H9 (cell line): ENCODE data around the gene CD9. TPM values are rescaled to one million over a fixed set of nuclear protein-coding genes. Genes with fewer than 3 reads are reported as not detected.

Source experiments
- DNase-seq: peaks from one replicate; pipeline ENCODE4 v3.0.0-alpha.2; 2017
- H2AFZ ChIP-seq: one replicate; pipeline ENCODE4 v1.6.1; 2013; ENCODE audit warnings: mild to moderate bottlenecking, low read length, control low read depth, moderate library complexity
- H2AK5ac ChIP-seq: 2 replicates; pipeline ENCODE4 v1.6.1; 2013; ENCODE audit warnings: low read length, control low read depth, mixed read lengths; ENCODE audit not compliant: insufficient read length
- H2BK120ac ChIP-seq: one replicate; pipeline ENCODE4 v1.6.1; 2013; ENCODE audit warnings: low read depth, mild to moderate bottlenecking, low read length, control low read depth, inconsistent platforms; ENCODE audit not compliant: poor library complexity, severe bottlenecking
- H2BK12ac ChIP-seq: 2 replicates; pipeline ENCODE4 v1.6.1; 2013; ENCODE audit warnings: low read length, control low read depth, mixed read lengths, low read depth; ENCODE audit not compliant: insufficient read length
- H2BK15ac ChIP-seq: 2 replicates; pipeline ENCODE4 v1.6.1; 2013; ENCODE audit warnings: low read depth, low read length, control low read depth
- H2BK20ac ChIP-seq: one replicate; pipeline ENCODE4 v1.6.1; 2013; ENCODE audit warnings: low read depth, mild to moderate bottlenecking, low read length, control low read depth, inconsistent platforms; ENCODE audit not compliant: poor library complexity, severe bottlenecking
- H2BK5ac ChIP-seq: 2 replicates; pipeline ENCODE4 v1.6.1; 2013; ENCODE audit warnings: low read length, control low read depth, mixed read lengths; ENCODE audit not compliant: insufficient read length
- H3K14ac ChIP-seq: 2 replicates; pipeline ENCODE4 v1.6.1; 2013; ENCODE audit warnings: low read length, control low read depth; ENCODE audit not compliant: insufficient read depth
- H3K18ac ChIP-seq: 2 replicates; pipeline ENCODE4 v1.6.1; 2013; ENCODE audit warnings: low read depth, mild to moderate bottlenecking, mixed read lengths, low read length, control low read depth; ENCODE audit not compliant: insufficient read length
- H3K23ac ChIP-seq: 2 replicates; pipeline ENCODE4 v1.6.1; 2013; ENCODE audit warnings: low read length, control low read depth, mixed read lengths, low read depth; ENCODE audit not compliant: insufficient read length
- H3K23me2 ChIP-seq: 2 replicates; pipeline ENCODE4 v1.6.1; 2013; ENCODE audit warnings: low read depth, mild to moderate bottlenecking, mixed read lengths, low read length, control low read depth; ENCODE audit not compliant: insufficient read length, poor library complexity, severe bottlenecking
- H3K27ac ChIP-seq: 2 replicates; pipeline ENCODE4 v1.5.1; 2013; ENCODE audit warnings: low read length, control low read depth, mixed read lengths, low read depth; ENCODE audit not compliant: insufficient read length
- H3K27me3 ChIP-seq: 2 replicates; pipeline ENCODE4 v1.6.1; 2013; ENCODE audit warnings: low read length, control low read depth, inconsistent platforms; ENCODE audit not compliant: insufficient read depth
- H3K4ac ChIP-seq: 2 replicates; pipeline ENCODE4 v1.6.1; 2013; ENCODE audit warnings: low read depth, mild to moderate bottlenecking, control low read depth, inconsistent platforms, low read length, moderate library complexity
- H3K4me1 ChIP-seq: 2 replicates; pipeline ENCODE4 v1.6.1; 2013; ENCODE audit warnings: low read length, control low read depth, inconsistent platforms; ENCODE audit not compliant: insufficient read depth
- H3K4me2 ChIP-seq: 2 replicates; pipeline ENCODE4 v1.6.1; 2013; ENCODE audit warnings: low read length, control low read depth, mixed read lengths; ENCODE audit not compliant: insufficient read length, insufficient read depth
- H3K56ac ChIP-seq: 2 replicates; pipeline ENCODE4 v1.6.1; 2013; ENCODE audit warnings: low read depth, mild to moderate bottlenecking, mixed read lengths, low read length, control low read depth; ENCODE audit not compliant: insufficient read length
- H3K79me1 ChIP-seq: 2 replicates; pipeline ENCODE4 v1.6.1; 2013; ENCODE audit warnings: low read depth, mild to moderate bottlenecking, moderate library complexity, low read length, control low read depth, inconsistent platforms; ENCODE audit not compliant: insufficient read depth, poor library complexity, severe bottlenecking
- H3K79me2 ChIP-seq: 2 replicates; pipeline ENCODE4 v1.6.1; 2013; ENCODE audit warnings: low read length, control low read depth, inconsistent platforms; ENCODE audit not compliant: insufficient read depth
- H3K9ac ChIP-seq: 2 replicates; pipeline ENCODE4 v1.6.1; 2013; ENCODE audit warnings: low read length, control low read depth, mixed read lengths; ENCODE audit not compliant: insufficient read length; ENCODE audit errors: extremely low read depth
- H3K9me3 ChIP-seq: one replicate; pipeline ENCODE4 v1.6.1; 2013; ENCODE audit warnings: low read depth, low read length, inconsistent platforms; ENCODE audit not compliant: control insufficient read depth
- H3T11ph ChIP-seq: one replicate; pipeline ENCODE4 v1.6.1; 2013; ENCODE audit warnings: mild to moderate bottlenecking, low read length, control low read depth, inconsistent platforms
- H4K20me1 ChIP-seq: one replicate; pipeline ENCODE4 v1.6.1; 2013; ENCODE audit not compliant: control insufficient read depth, insufficient read length, insufficient read depth
- H4K5ac ChIP-seq: 2 replicates; pipeline ENCODE4 v1.6.1; 2013; ENCODE audit warnings: low read depth, mild to moderate bottlenecking, mixed read lengths, low read length, control low read depth; ENCODE audit not compliant: insufficient read length
- H4K8ac ChIP-seq: replicated peaks from 2 replicates; pipeline ENCODE4 v1.6.1; 2013; ENCODE audit warnings: low read length, control low read depth, mixed read lengths, low read depth; ENCODE audit not compliant: insufficient read length
- H4K91ac ChIP-seq: 2 replicates; pipeline ENCODE4 v1.6.1; 2013; ENCODE audit warnings: low read depth, mild to moderate bottlenecking, moderate library complexity, mixed read lengths, low read length, control low read depth; ENCODE audit not compliant: insufficient read length
- H3K27ac Mint-ChIP-seq, 3 experiments: 2 replicates in 2 of 3; 3 replicates in 1 of 3; pipeline ENCODE4 v1.8.0; 2020 to 2021; ENCODE audit warnings: mixed read lengths in 3 of 3, mild to moderate bottlenecking in 1 of 3, moderate library complexity in 1 of 3
- H3K27me3 Mint-ChIP-seq: 2 replicates; pipeline ENCODE4 v1.8.0; 2021; ENCODE audit warnings: low read depth, mild to moderate bottlenecking, moderate library complexity, mixed read lengths
- H3K36me3 Mint-ChIP-seq, 3 experiments: 2 replicates in 2 of 3; 3 replicates in 1 of 3; pipeline ENCODE4 v1.8.0; 2020 to 2021; ENCODE audit warnings: low read depth in 3 of 3, mixed read lengths in 3 of 3; ENCODE audit not compliant: insufficient read depth in 1 of 3
- H3K4me1 Mint-ChIP-seq, 2 experiments: 2 replicates each; pipeline ENCODE4 v1.8.0; 2020; ENCODE audit warnings: mixed read lengths in 2 of 2
- H3K4me3 Mint-ChIP-seq, 2 experiments: 2 replicates in 1 of 2; 3 replicates in 1 of 2; pipeline ENCODE4 v1.8.0; 2020 to 2021; ENCODE audit warnings: mild to moderate bottlenecking in 2 of 2, mixed read lengths in 2 of 2, moderate library complexity in 1 of 2
- H3K9me3 Mint-ChIP-seq, 2 experiments: 2 replicates in 1 of 2; 3 replicates in 1 of 2; pipeline ENCODE4 v1.8.0; 2020; ENCODE audit warnings: mild to moderate bottlenecking in 2 of 2, mixed read lengths in 2 of 2, moderate library complexity in 1 of 2
- WGBS: extraction: QIAGEN DNeasy Blood & Tissue Kit; methylation state at CpG from one replicate; pipeline ENCODE4 v1.1.7; 2013; ENCODE audit warnings: missing lambda C conversion rate, low lambda C conversion rate, mixed read lengths; ENCODE audit not compliant: insufficient read length; ENCODE audit errors: extremely low coverage; 5-methylcytosine and 5-hydroxymethylcytosine counted together
- total RNA-seq: library from RNA; stranded (reverse); gene quantifications from 2 replicates; pipeline ENCODE4 v1.2.1, GENCODE V29; 2021
- TF ChIP-seq, protein P1 (sequence below): fragments of 200-600 bp; sonication (generic); conservative IDR thresholded peaks from 3 replicates; pipeline ENCODE4 v1.8.0; 2021; ENCODE audit warnings: antibody characterized with exemption, mild to moderate bottlenecking

The CD9 gene
- total RNA-seq, 1 experiment from 2014 or later = 132 TPM

DNA sequence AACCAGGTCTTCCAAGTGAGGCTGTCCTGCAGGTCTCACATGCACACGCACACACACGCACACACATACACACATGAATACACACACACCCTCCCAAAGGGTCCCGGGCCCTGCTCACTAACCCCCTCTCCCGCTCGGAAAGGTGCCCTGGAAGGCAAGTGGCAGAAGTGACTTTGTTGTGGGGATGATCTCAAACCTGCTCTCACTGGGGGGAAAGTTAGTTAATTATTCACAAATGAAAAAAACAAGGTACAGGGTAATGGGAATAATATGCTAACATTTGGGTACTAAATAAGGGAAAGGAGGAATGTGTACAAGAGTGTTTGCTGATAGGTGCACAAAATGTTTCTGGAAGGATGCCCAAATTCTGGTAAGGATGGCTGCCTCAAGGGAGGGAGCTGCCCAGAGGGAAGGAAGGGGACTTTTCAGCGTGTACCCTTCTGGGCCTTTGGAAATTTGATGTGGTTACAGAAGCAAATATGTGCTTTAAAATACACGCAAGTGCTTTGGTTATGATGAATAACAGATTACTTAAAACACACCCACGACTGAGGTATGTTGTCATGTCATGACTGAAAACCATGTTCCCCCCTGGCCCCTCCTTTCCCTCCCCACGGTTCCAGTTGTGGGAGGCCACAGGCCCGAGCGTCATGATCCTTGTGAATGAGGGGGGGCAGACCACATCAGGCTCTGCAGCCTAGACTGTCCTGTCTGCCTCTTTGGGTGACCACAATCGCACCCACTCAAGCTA, 66.9 kb downstream of the CD9 start:
- Histone ChIP-seq H3K79me1 (no peaks in the 10 kb centered on the region), H3K9ac (no peak overlapping the region), H3K18ac (no peak overlapping the region), H3K4ac (no peak overlapping the region), H3K9me3 (no peaks in the 10 kb centered on the region), H3K79me2 (no peaks in the 10 kb centered on the region), H2AFZ (no peak overlapping the region), H3K27me3 (no peaks in the 10 kb centered on the region), H2BK12ac (no peak overlapping the region), H4K91ac (no peak overlapping the region), H3K14ac (no peak overlapping the region; the same call in 1 of the 2 replicates), H3K27ac (no peak overlapping the region), H2BK5ac (no peak overlapping the region), H3K4me2 (no peak overlapping the region), H3K23me2 (no peaks in the 10 kb centered on the region), H2AK5ac (no peak overlapping the region), H3T11ph (no peak overlapping the region), H3K4me1 (peaks cover 7% of the 10 kb centered on the region), H3K23ac (no peak overlapping the region), H2BK15ac (no peak overlapping the region), H3K56ac (no peak overlapping the region), H2BK120ac (no peak overlapping the region), H4K5ac (no peak overlapping the region), H4K20me1 (no peaks in the 10 kb centered on the region), H2BK20ac (no peak overlapping the region), H4K8ac (no peak overlapping the region)
- H3K27me3 Mint-ChIP-seq = no peaks in the 10 kb centered on the region; the same call in none of the 2 replicates
- no peaks in the 10 kb centered on the region for H3K9me3 Mint-ChIP-seq
- H3K27ac Mint-ChIP-seq = no peak overlapping the region
- TF ChIP-seq, protein P1, sequence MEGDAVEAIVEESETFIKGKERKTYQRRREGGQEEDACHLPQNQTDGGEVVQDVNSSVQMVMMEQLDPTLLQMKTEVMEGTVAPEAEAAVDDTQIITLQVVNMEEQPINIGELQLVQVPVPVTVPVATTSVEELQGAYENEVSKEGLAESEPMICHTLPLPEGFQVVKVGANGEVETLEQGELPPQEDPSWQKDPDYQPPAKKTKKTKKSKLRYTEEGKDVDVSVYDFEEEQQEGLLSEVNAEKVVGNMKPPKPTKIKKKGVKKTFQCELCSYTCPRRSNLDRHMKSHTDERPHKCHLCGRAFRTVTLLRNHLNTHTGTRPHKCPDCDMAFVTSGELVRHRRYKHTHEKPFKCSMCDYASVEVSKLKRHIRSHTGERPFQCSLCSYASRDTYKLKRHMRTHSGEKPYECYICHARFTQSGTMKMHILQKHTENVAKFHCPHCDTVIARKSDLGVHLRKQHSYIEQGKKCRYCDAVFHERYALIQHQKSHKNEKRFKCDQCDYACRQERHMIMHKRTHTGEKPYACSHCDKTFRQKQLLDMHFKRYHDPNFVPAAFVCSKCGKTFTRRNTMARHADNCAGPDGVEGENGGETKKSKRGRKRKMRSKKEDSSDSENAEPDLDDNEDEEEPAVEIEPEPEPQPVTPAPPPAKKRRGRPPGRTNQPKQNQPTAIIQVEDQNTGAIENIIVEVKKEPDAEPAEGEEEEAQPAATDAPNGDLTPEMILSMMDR = 0 out of 3 replicates have a peak, but pooled peaks have one; percentile 19
- DNase-seq = no peak
- no peaks in the 10 kb centered on the region for H3K36me3 Mint-ChIP-seq
- WGBS = no CpG with 5 or more reads among the region's 12 CpGs
- H3K4me3 Mint-ChIP-seq = no peak overlapping the region
- H3K4me1 Mint-ChIP-seq = peaks cover 37 to 45% of the 10 kb centered on the region in 2 experiments
